Measurements from ENCODE around the gene SYNJ2. TPM values are rescaled to one million over a fixed set of nuclear protein-coding genes. Genes with fewer than 3 reads are reported as not detected.

Gene SYNJ2
- total and polyA plus RNA-seq, 2 experiments from 2014 or later, result 2.8 to 5.6 TPM

DNA sequence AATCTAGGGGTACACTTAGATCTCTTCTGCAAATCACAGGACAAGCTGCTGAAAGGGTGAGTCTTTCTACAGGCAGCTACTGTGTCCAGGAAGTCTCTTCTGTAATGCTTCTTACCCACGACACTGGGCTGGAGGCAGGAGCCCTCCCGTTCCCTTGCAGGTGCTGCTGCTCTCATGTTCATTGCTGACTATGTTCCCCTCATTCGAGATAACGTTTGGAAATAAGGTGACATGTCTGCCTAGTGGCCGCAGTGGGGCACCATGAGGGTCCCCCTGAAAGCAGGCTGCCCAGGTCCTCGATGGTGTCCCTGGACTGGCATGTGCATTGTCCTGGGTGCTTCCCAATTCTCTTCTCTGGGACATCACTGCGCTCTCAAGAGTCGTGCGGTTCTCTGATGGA is 74.7 kb downstream of the SYNJ2 start:
- Mint-ChIP-seq H3K27ac (no peak overlapping the region), H3K4me1 (peaks cover 6% of the 10 kb centered on the region), H3K9me3 (no peaks in the 10 kb centered on the region), H3K4me3 (no peak overlapping the region), H3K36me3 (ENCODE audit: low read depth) (no peaks in the 10 kb centered on the region; the same call in 2 of the 3 replicates), H3K27me3 (ENCODE audit: insufficient read depth, low read depth, poor library complexity) (peaks cover 5% of the 10 kb centered on the region)
- no peaks in the 10 kb centered on the region for H4K20me1 ChIP-seq (replicated peaks; ENCODE audit: insufficient read depth)
- no peak for DNase-seq (ENCODE audit: low spot score)
- no peak overlapping the region for H2AFZ ChIP-seq
- no peak overlapping the region for H3K4me2 ChIP-seq
- no peaks in the 10 kb centered on the region for H3K79me2 ChIP-seq (replicated peaks; ENCODE audit: insufficient read depth)
- no peak for ATAC-seq
- no peaks in the 10 kb centered on the region for H3K27me3 ChIP-seq (ENCODE audit: insufficient read depth)
- no peaks in the 10 kb centered on the region for H3K9me2 ChIP-seq (ENCODE audit: insufficient read depth)
- H3K36me3 ChIP-seq (ENCODE audit: insufficient read depth), result no peaks in the 10 kb centered on the region
- no peak overlapping the region for H3K27ac ChIP-seq (ENCODE audit: low read depth)
- no peak overlapping the region for H3K4me3 ChIP-seq
- H3K4me1 ChIP-seq (ENCODE audit: insufficient read depth), result no peaks in the 10 kb centered on the region
- TF ChIP-seq POLR2AphosphoS5 (IDR thresholded peaks at IDR 0.05; ENCODE audit: low read depth) (no peak), NANOG (IDR thresholded peaks at IDR 0.05; ENCODE audit: borderline replicate concordance) (no peak), STAT1 (IDR thresholded peaks at IDR 0.05; ENCODE audit: unreplicated experiment) (no peak), ZNF114 (CRISPR knock-in tag; IDR thresholded peaks at IDR 0.05) (no peak), ZNF331 (CRISPR knock-in tag; IDR thresholded peaks at IDR 0.05; ENCODE audit: low read depth) (no peak), JUNB (IDR thresholded peaks at IDR 0.05; ENCODE audit: unreplicated experiment) (no peak), CREB1 (CRISPR knock-in tag; IDR thresholded peaks at IDR 0.05; ENCODE audit: low read depth) (no peak), EZH2 (IDR thresholded peaks at IDR 0.05; ENCODE audit: low read depth, unreplicated experiment) (no peak), EZH2phosphoT487 (IDR thresholded peaks at IDR 0.05; ENCODE audit: unreplicated experiment) (no peak)
- TF ChIP-seq, protein P1, sequence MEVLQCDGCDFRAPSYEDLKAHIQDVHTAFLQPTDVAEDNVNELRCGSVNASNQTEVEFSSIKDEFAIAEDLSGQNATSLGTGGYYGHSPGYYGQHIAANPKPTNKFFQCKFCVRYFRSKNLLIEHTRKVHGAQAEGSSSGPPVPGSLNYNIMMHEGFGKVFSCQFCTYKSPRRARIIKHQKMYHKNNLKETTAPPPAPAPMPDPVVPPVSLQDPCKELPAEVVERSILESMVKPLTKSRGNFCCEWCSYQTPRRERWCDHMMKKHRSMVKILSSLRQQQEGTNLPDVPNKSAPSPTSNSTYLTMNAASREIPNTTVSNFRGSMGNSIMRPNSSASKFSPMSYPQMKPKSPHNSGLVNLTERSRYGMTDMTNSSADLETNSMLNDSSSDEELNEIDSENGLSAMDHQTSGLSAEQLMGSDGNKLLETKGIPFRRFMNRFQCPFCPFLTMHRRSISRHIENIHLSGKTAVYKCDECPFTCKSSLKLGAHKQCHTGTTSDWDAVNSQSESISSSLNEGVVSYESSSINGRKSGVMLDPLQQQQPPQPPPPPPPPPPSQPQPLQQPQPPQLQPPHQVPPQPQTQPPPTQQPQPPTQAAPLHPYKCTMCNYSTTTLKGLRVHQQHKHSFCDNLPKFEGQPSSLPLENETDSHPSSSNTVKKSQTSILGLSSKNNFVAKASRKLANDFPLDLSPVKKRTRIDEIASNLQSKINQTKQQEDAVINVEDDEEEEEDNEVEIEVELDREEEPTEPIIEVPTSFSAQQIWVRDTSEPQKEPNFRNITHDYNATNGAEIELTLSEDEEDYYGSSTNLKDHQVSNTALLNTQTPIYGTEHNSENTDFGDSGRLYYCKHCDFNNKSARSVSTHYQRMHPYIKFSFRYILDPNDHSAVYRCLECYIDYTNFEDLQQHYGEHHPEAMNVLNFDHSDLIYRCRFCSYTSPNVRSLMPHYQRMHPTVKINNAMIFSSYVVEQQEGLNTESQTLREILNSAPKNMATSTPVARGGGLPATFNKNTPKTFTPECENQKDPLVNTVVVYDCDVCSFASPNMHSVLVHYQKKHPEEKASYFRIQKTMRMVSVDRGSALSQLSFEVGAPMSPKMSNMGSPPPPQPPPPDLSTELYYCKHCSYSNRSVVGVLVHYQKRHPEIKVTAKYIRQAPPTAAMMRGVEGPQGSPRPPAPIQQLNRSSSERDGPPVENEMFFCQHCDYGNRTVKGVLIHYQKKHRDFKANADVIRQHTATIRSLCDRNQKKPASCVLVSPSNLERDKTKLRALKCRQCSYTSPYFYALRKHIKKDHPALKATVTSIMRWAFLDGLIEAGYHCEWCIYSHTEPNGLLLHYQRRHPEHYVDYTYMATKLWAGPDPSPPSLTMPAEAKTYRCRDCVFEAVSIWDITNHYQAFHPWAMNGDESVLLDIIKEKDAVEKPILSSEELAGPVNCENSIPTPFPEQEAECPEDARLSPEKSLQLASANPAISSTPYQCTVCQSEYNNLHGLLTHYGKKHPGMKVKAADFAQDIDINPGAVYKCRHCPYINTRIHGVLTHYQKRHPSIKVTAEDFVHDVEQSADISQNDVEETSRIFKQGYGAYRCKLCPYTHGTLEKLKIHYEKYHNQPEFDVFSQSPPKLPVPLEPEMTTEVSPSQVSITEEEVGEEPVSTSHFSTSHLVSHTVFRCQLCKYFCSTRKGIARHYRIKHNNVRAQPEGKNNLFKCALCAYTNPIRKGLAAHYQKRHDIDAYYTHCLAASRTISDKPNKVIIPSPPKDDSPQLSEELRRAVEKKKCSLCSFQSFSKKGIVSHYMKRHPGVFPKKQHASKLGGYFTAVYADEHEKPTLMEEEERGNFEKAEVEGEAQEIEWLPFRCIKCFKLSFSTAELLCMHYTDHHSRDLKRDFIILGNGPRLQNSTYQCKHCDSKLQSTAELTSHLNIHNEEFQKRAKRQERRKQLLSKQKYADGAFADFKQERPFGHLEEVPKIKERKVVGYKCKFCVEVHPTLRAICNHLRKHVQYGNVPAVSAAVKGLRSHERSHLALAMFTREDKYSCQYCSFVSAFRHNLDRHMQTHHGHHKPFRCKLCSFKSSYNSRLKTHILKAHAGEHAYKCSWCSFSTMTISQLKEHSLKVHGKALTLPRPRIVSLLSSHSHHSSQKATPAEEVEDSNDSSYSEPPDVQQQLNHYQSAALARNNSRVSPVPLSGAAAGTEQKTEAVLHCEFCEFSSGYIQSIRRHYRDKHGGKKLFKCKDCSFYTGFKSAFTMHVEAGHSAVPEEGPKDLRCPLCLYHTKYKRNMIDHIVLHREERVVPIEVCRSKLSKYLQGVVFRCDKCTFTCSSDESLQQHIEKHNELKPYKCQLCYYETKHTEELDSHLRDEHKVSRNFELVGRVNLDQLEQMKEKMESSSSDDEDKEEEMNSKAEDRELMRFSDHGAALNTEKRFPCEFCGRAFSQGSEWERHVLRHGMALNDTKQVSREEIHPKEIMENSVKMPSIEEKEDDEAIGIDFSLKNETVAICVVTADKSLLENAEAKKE (CRISPR knock-in tag; IDR thresholded peaks at IDR 0.05), result no peak
- TF ChIP-seq, protein P2, sequence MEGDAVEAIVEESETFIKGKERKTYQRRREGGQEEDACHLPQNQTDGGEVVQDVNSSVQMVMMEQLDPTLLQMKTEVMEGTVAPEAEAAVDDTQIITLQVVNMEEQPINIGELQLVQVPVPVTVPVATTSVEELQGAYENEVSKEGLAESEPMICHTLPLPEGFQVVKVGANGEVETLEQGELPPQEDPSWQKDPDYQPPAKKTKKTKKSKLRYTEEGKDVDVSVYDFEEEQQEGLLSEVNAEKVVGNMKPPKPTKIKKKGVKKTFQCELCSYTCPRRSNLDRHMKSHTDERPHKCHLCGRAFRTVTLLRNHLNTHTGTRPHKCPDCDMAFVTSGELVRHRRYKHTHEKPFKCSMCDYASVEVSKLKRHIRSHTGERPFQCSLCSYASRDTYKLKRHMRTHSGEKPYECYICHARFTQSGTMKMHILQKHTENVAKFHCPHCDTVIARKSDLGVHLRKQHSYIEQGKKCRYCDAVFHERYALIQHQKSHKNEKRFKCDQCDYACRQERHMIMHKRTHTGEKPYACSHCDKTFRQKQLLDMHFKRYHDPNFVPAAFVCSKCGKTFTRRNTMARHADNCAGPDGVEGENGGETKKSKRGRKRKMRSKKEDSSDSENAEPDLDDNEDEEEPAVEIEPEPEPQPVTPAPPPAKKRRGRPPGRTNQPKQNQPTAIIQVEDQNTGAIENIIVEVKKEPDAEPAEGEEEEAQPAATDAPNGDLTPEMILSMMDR (conservative IDR thresholded peaks at IDR 0.05; ENCODE audit: low read depth in 2 of 2), result no peak
- TF ChIP-seq, protein P3, sequence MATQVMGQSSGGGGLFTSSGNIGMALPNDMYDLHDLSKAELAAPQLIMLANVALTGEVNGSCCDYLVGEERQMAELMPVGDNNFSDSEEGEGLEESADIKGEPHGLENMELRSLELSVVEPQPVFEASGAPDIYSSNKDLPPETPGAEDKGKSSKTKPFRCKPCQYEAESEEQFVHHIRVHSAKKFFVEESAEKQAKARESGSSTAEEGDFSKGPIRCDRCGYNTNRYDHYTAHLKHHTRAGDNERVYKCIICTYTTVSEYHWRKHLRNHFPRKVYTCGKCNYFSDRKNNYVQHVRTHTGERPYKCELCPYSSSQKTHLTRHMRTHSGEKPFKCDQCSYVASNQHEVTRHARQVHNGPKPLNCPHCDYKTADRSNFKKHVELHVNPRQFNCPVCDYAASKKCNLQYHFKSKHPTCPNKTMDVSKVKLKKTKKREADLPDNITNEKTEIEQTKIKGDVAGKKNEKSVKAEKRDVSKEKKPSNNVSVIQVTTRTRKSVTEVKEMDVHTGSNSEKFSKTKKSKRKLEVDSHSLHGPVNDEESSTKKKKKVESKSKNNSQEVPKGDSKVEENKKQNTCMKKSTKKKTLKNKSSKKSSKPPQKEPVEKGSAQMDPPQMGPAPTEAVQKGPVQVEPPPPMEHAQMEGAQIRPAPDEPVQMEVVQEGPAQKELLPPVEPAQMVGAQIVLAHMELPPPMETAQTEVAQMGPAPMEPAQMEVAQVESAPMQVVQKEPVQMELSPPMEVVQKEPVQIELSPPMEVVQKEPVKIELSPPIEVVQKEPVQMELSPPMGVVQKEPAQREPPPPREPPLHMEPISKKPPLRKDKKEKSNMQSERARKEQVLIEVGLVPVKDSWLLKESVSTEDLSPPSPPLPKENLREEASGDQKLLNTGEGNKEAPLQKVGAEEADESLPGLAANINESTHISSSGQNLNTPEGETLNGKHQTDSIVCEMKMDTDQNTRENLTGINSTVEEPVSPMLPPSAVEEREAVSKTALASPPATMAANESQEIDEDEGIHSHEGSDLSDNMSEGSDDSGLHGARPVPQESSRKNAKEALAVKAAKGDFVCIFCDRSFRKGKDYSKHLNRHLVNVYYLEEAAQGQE (IDR thresholded peaks at IDR 0.05; ENCODE audit: unreplicated experiment), result no peak
- TF ChIP-seq, protein P4, sequence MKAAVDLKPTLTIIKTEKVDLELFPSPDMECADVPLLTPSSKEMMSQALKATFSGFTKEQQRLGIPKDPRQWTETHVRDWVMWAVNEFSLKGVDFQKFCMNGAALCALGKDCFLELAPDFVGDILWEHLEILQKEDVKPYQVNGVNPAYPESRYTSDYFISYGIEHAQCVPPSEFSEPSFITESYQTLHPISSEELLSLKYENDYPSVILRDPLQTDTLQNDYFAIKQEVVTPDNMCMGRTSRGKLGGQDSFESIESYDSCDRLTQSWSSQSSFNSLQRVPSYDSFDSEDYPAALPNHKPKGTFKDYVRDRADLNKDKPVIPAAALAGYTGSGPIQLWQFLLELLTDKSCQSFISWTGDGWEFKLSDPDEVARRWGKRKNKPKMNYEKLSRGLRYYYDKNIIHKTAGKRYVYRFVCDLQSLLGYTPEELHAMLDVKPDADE (IDR thresholded peaks at IDR 0.05), result no peak
- H3F3A ChIP-seq (replicated peaks; ENCODE audit: low read depth), result no peaks in the 10 kb centered on the region

Data from GM23338 (cell line).